ENCODE data around the gene SGSM1.

Gene SGSM1

DNA sequence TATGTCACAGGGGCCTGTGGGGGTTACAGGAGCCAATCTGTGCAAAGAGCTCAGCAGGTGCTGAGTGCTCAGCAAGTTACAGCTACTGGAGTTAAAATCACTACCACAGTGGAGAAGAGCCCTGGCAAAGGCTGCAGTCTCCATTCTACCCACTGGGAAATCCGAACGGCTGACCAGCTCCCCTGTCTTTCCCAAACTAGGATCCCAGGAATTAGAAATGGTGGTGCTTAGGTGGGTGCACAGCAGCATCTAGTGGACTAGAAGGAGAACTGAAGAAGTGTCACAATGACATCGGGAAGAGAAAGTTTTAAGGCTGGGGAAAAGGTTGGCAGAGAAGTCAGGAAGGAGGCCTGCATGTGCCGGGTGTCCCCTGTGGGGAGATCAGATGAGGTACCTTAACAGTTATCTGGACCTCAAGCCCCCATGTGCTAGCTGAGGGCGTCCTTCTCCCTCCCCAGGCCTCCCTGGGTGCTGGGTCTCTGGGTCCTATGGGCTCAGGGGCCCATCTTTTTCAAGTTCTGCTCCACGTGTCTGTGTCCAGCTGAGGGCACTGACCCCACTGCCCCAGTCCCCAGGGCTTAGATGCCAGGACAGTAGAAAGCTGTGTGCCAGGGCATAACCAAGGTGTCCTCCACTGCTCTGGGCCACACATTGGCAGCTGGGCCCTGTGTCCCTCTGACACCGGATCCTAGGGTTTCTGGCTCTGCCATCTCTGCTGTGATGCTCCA lies 33.4 kb upstream of the SGSM1 start:
- no peaks in the 10 kb centered on the region for H3K36me3 ChIP-seq (ENCODE audit: control insufficient read depth, insufficient read depth, low read length)
- no peaks in the 10 kb centered on the region for H3K27me3 ChIP-seq (ENCODE audit: control insufficient read depth, insufficient read depth, low read length)
- TF ChIP-seq, protein P1, sequence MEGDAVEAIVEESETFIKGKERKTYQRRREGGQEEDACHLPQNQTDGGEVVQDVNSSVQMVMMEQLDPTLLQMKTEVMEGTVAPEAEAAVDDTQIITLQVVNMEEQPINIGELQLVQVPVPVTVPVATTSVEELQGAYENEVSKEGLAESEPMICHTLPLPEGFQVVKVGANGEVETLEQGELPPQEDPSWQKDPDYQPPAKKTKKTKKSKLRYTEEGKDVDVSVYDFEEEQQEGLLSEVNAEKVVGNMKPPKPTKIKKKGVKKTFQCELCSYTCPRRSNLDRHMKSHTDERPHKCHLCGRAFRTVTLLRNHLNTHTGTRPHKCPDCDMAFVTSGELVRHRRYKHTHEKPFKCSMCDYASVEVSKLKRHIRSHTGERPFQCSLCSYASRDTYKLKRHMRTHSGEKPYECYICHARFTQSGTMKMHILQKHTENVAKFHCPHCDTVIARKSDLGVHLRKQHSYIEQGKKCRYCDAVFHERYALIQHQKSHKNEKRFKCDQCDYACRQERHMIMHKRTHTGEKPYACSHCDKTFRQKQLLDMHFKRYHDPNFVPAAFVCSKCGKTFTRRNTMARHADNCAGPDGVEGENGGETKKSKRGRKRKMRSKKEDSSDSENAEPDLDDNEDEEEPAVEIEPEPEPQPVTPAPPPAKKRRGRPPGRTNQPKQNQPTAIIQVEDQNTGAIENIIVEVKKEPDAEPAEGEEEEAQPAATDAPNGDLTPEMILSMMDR (IDR thresholded peaks at IDR 0.05): peak; percentile 13
- H2AFZ ChIP-seq: no peak overlapping the region
- no peaks in the 10 kb centered on the region for H3K79me2 ChIP-seq
- no peak overlapping the region for H3K4me3 ChIP-seq (ENCODE audit: low read depth, low read length)
- H3K4me2 ChIP-seq (ENCODE audit: low read length): no peak overlapping the region
- H3K4me1 ChIP-seq: no peaks in the 10 kb centered on the region
- no peaks in the 10 kb centered on the region for H3K9me3 ChIP-seq (ENCODE audit: control insufficient read depth, low read length)
- H3K27ac ChIP-seq: no peak overlapping the region
- H3K9ac ChIP-seq: no peak overlapping the region

DNA sequence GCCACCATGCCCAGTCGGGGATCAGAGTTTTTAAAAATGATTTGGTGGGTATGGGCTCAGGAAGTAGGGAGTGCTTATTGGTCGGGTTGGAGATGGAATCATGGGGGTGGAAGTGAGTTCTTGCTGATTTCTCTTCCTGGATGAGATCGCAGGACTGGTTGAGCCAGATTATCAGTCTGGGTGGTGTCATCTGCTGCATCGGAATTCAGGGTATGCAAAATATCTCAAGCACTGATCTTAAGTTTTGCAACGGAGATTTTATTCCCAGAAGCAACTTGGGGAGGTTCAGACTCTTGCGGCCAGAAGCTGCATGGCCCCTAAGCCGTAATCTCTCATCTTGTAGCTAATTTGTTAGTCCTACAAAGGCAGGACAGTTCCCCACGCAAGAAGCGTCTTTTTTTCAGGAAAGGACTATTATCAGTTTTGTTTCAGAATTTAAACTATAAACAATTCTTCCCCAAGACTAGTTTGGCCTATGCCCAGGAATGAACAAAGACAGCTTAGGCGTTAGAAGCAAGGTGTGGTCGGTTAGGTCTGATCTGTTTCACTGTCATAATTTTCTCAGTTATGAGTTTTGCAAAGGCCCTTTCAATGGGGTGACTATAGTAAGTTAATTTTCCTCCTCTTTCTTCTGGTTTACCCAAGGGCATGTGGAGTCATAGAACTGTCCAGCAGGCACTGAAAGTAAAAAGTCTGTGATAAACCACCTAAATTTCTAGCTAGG lies 30.1 kb upstream of the SGSM1 start:
- Histone ChIP-seq H3K27me3 (ENCODE audit: control insufficient read depth, insufficient read depth, low read length) (no peaks in the 10 kb centered on the region), H3K4me3 (ENCODE audit: low read depth, low read length) (no peak overlapping the region), H3K36me3 (ENCODE audit: control insufficient read depth, insufficient read depth, low read length) (no peaks in the 10 kb centered on the region), H3K79me2 (no peaks in the 10 kb centered on the region), H3K9me3 (ENCODE audit: control insufficient read depth, low read length) (no peaks in the 10 kb centered on the region), H3K4me1 (no peaks in the 10 kb centered on the region), H3K9ac (no peak overlapping the region), H3K4me2 (ENCODE audit: low read length) (no peak overlapping the region), H2AFZ (peak overlapping the region; percentile 9), H3K27ac (no peak overlapping the region)
- TF ChIP-seq, protein P1 (IDR thresholded peaks at IDR 0.05): no peak

DNA sequence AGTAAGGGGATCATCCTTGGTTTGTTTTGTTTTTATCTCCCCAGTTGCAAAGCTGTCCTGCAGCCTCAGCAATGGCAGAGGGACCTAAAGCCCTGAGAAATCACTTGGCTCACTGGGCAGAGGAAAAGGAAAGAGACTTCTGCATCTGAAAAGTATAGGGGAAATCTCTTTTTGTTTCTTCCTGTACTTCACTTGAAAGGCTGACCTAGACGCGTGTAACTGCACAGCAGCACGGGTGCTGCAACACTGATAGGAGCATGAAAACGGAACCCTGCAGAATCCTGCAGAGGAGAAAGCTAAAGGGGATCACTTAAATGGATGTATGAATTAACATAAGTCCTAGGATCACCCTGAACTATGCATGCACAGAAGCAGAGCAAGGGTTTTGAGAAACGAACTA lies 29.5 kb upstream of the SGSM1 start:
- no peaks in the 10 kb centered on the region for H3K9me3 ChIP-seq (ENCODE audit: control insufficient read depth, low read length)
- H3K4me1 ChIP-seq: no peaks in the 10 kb centered on the region
- TF ChIP-seq, protein P1 (IDR thresholded peaks at IDR 0.05): no peak
- no peak overlapping the region for H3K4me2 ChIP-seq (ENCODE audit: low read length)
- H2AFZ ChIP-seq: peak overlapping the region; percentile 9
- H3K36me3 ChIP-seq (ENCODE audit: control insufficient read depth, insufficient read depth, low read length): no peaks in the 10 kb centered on the region
- H3K27ac ChIP-seq: no peak overlapping the region
- no peaks in the 10 kb centered on the region for H3K27me3 ChIP-seq (ENCODE audit: control insufficient read depth, insufficient read depth, low read length)
- no peak overlapping the region for H3K9ac ChIP-seq
- H3K4me3 ChIP-seq (ENCODE audit: low read depth, low read length): no peak overlapping the region
- no peaks in the 10 kb centered on the region for H3K79me2 ChIP-seq

DNA sequence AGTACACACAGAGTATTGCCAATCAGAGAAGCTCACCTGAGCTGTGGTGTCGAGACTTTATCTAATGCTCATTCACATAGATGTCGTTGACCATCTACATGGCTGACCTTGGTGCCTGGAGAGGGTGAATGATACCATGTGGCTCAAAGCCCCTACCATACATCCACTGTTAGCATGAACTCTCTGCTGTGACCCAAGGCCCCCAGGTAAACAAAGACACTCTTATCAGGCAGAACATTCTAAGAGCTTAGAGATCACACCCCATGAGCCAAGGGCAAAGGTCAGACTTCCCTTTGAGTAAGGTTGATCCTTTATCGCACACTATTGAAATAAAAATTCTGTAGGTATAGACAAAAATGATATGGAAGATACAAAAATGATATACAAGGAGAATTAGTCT lies 16.5 kb upstream of the SGSM1 start:
- H3K4me1 ChIP-seq: no peaks in the 10 kb centered on the region
- H3K4me3 ChIP-seq (ENCODE audit: low read depth, low read length): no peak overlapping the region
- H3K36me3 ChIP-seq (ENCODE audit: control insufficient read depth, insufficient read depth, low read length): no peaks in the 10 kb centered on the region
- TF ChIP-seq, protein P1 (IDR thresholded peaks at IDR 0.05): no peak
- H3K27me3 ChIP-seq (ENCODE audit: control insufficient read depth, insufficient read depth, low read length): no peaks in the 10 kb centered on the region
- H3K79me2 ChIP-seq: no peaks in the 10 kb centered on the region
- no peak overlapping the region for H3K4me2 ChIP-seq (ENCODE audit: low read length)
- no peak overlapping the region for H3K9ac ChIP-seq
- H3K9me3 ChIP-seq (ENCODE audit: control insufficient read depth, low read length): no peaks in the 10 kb centered on the region
- H3K27ac ChIP-seq: no peak overlapping the region
- no peak overlapping the region for H2AFZ ChIP-seq
